Psoas muscle (tissue), 8 donors: Measurements from ENCODE around the gene KIF6. TPM values are rescaled to one million over a fixed set of nuclear protein-coding genes. Genes with fewer than 3 reads are reported as not detected.

Experiments
- ATAC-seq, 4 donors: fragments of 200-7000 bp; cut with Tn5 transposase; one replicate each; pipeline ENCODE4 v1.9.1; 2020; ENCODE audit warnings: moderate library complexity in 3 of 4, mild to moderate bottlenecking in 2 of 4
- DNase-seq, 2 donors: peaks; one replicate each; pipeline ENCODE4 v3.0.0-alpha.2; 2020
- H3K27ac ChIP-seq: fragments of 200-600 bp; one replicate; pipeline ENCODE4 v1.8.0; 2022
- H3K27me3 ChIP-seq, 3 donors: fragments of 200-600 bp in 1 of 3; one replicate each; pipeline versions ENCODE4 v1.6.1 to v1.8.0; 2013 to 2022; ENCODE audit warnings: low read length in 2 of 3, mild to moderate bottlenecking in 2 of 3, moderate library complexity in 1 of 3; ENCODE audit not compliant: insufficient read depth in 3 of 3
- H3K36me3 ChIP-seq, 2 donors: fragments of 200-600 bp in 1 of 2; one replicate each; pipeline versions ENCODE4 v1.6.1 to v1.8.0; 2013 to 2022; ENCODE audit warnings: low read depth in 1 of 2, mild to moderate bottlenecking in 1 of 2, moderate library complexity in 1 of 2; ENCODE audit not compliant: insufficient read depth in 1 of 2
- H3K4me1 ChIP-seq: fragments of 200-600 bp; one replicate; pipeline ENCODE4 v1.8.0; 2022
- H3K4me3 ChIP-seq: fragments of 200-600 bp; one replicate; pipeline ENCODE4 v1.8.0; 2022; ENCODE audit warnings: mild to moderate bottlenecking
- H3K9me3 ChIP-seq: fragments of 200-600 bp; one replicate; pipeline ENCODE4 v1.8.0; 2022
- CTCF ChIP-seq: fragments of 200-600 bp; IDR thresholded peaks from one replicate; pipeline ENCODE4 v1.8.0; 2022; ENCODE audit warnings: antibody characterized with exemption
- WGBS, 3 donors: extraction: QIAGEN DNeasy Blood & Tissue Kit; methylation state at CpG; one replicate each; pipeline versions ENCODE4 v1.1.6 to v1.1.7; 2013; 5-methylcytosine and 5-hydroxymethylcytosine counted together
- intact Hi-C, 2 donors: fragments of 100-400 bp; cut with DNase I; formaldehyde crosslinking; loops; one replicate each; pipeline versions ENCODE4 v1.11.0 to v1.14.2; 2022
- polyA plus RNA-seq, 3 donors: library from polyadenylated mRNA; stranded (reverse); fragments of 200-250 nt; gene quantifications; one replicate each; pipeline ENCODE4 v1.2.3, GENCODE V29; 2013
- total RNA-seq, 4 donors: library from RNA; stranded (reverse); fragmentation: NEBNext Ultra II Directional in 2 of 4; extraction: Animal tissue kit (Norgen Biotek cat#: 25700) in 2 of 4; gene quantifications; one replicate each; pipeline versions ENCODE4 v1.2.1 to v1.2.4, GENCODE V29; 2021 to 2023
- donor health status: healthy with polysubstance abuse.
- donor health status: DM: no; HTN: no; CAD: no; lungs with moderate emphysema.
- donor health status: Bipolar disorder and iron deficiency.
- donor health status: healthy.
- donor health status: DM: yes; HTN: yes; CAD: no.
- donor health status: DM: no; HTN: no; CAD: no.
- donor health status: DM: no; HTN: no; CAD: no.
- donor health status: DM: yes; HTN: yes; CAD: no.

KIF6 gene
- total and polyA plus RNA-seq, 7 donors: 0.03 to 0.17 (median 0.09) TPM; not detected in 2

DNA sequence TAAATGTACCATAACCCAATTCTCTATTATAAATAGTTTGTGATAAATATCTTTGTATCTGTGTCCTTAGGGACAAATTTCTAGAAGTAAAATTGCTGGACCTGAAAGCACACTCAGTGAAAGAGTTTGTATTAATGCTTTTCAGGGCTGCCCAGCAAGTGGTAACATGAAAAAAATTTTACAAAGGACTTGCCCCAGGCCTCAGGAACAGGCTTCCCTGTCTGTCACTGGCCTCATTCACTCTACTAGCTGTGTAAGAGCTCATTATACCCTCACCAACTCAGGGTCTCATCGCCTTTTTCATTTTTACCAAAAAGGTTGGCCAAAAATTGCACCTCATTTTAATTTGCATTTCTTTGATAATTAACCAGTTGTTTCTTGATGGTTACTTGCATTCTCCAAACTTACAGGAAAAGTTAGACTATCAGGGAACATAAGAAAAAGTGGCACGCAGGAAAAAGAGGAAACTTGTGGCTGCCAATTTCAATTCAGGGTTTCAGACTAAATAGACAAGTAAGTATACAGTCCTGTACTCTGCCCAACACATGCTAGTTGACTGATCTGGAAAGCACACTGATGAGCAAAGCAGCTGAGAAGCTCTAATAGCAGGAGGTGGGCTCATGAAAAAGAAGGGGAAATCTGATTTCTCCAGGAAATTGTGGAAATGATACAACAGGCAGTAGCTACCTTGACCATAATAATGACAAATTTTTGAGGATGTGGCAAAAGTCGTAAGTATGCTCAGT is 161.5 kb downstream of the KIF6 start:
- no peaks in the 10 kb centered on the region for H3K36me3 ChIP-seq
- TF ChIP-seq CTCF: no peak
- H3K27me3 ChIP-seq: no peaks in the 10 kb centered on the region
- H3K4me3 ChIP-seq: no peak overlapping the region
- H3K4me1 ChIP-seq: no peaks in the 10 kb centered on the region
- WGBS, 3 donors: 70 to 77% (median 75%) methylated on average over 3 of the region's 3 CpGs
- no peak overlapping the region for H3K27ac ChIP-seq
- no peak for DNase-seq
- H3K9me3 ChIP-seq: no peaks in the 10 kb centered on the region
- intact Hi-C loops: no loop called here
- no peak for ATAC-seq

GRCh38 chr6:39561536-39562266 is 163.5 kb downstream of the KIF6 start:
- WGBS, 3 donors: 40 to 73% (median 57%) methylated on average over 5 of the region's 5 CpGs
- ATAC-seq: peak in 2 of 4 donors; percentile 49 to 54
- TF ChIP-seq CTCF: no peak
- DNase-seq: no peak
- Histone ChIP-seq H3K36me3 (no peaks in the 10 kb centered on the region), H3K4me1 (no peaks in the 10 kb centered on the region), H3K27ac (no peak overlapping the region), H3K27me3 (no peaks in the 10 kb centered on the region), H3K9me3 (no peaks in the 10 kb centered on the region), H3K4me3 (no peak overlapping the region)
- intact Hi-C loops: no loop called here

DNA sequence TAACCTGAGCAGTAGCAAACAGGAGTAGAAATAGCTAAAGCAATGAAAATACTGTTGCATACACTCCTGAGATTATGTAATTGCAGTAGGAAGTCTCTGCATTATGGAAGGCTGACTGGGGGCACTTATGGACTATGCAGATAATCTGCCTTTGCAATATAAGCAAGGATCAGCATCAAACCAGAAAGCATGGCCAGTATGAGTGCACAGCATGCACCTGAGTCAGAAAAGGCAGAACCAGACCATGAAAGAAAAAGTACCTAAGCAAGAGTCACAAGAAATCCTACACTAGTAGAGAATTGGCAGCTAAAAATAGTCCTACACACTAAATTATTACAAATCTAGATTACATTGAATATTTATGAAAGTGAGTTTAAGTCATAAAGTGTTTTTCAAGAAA is 164.3 kb downstream of the KIF6 start:
- no peak for ATAC-seq
- Histone ChIP-seq H3K27me3 (no peaks in the 10 kb centered on the region), H3K27ac (no peak overlapping the region), H3K9me3 (no peaks in the 10 kb centered on the region), H3K4me3 (no peak overlapping the region), H3K4me1 (no peaks in the 10 kb centered on the region), H3K36me3 (no peaks in the 10 kb centered on the region)
- intact Hi-C loops: no loop called here
- DNase-seq: no peak
- TF ChIP-seq CTCF: no peak

DNA sequence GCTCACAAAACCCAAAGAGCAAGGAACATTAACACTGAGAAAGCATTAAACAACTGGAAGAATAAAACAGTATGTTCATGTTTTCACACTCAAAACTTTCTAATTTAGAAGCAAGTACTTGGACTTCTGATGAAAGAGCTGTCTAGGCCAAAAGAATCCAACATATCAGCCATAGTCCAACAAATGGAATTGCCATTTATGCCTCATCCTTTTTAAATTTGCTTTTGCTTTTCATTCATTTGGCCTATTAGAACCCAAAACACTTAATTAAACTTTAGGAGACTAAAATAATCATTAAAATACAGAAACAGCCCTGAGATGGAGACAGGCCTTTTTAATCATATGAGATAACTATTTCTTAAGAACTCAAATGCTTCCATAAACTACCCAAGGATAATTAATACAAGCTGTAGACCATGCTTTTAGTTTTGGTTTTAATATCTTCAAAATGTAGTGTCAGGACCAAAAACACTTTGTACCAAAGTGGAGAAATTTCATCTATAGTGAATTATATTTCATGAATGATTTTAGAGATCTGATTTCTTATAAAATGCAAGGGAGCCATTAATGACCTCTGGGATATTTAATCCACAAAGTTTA is 166.5 kb downstream of the KIF6 start:
- no peak overlapping the region for H3K4me3 ChIP-seq
- no peak for TF ChIP-seq CTCF
- no peaks in the 10 kb centered on the region for H3K9me3 ChIP-seq
- intact Hi-C loops: no loop called here
- H3K4me1 ChIP-seq: no peaks in the 10 kb centered on the region
- no peaks in the 10 kb centered on the region for H3K36me3 ChIP-seq
- no peak overlapping the region for H3K27ac ChIP-seq
- no peaks in the 10 kb centered on the region for H3K27me3 ChIP-seq
- no peak for ATAC-seq
- no peak for DNase-seq
